HepG2 (cell line): Measurements from ENCODE around the gene CASKIN1. TPM values are rescaled to one million over a fixed set of nuclear protein-coding genes. Genes with fewer than 3 reads are reported as not detected.
A peak's percentile ranks its signal among the peaks of the same experiment; 100 is the strongest.

Experiments
- ATAC-seq: fragments of 200-7000 bp; cut with Tn5 transposase; 3 replicates; pipeline ENCODE4 v1.9.1; 2020; ENCODE audit warnings: mild to moderate bottlenecking, moderate library complexity
- BruUV-seq: library from RNA; stranded (reverse); fragments of 400-500 nt; replicated peaks from 2 replicates; lab custom pipeline; 2021; lab: Mats Ljungman, UMichigan
- CTCF ChIA-PET: fragments of 300-600 bp; formaldehyde crosslinking; extraction: SDS; loops from one replicate; lab custom pipeline; 2021; ENCODE audit warnings: low total read pairs, inconsistent platforms, low intra/inter-chr PET ratio; lab: Yijun Ruan, JAX
- POLR2A ChIA-PET: fragments of 350-600 bp; sonication (Branson Sonifier 250); formaldehyde crosslinking; loops from one replicate; lab custom pipeline; 2020; ENCODE audit warnings: antibody characterized with exemption, inconsistent platforms; lab: Yijun Ruan, JAX
- DNase-seq: peaks from one replicate; pipeline ENCODE4 v3.0.0-alpha.2; 2015; ENCODE audit warnings: low spot score
- FAIRE-seq: peaks from 3 replicates; lab custom pipeline; 2011; peaks lifted over from hg19 to GRCh38; lab: Jason Lieb, UNC
- H2AFZ ChIP-seq: one replicate; pipeline ENCODE4 v1.6.1; 2011; ENCODE audit warnings: low read length, inconsistent platforms
- H3K27ac ChIP-seq: fragments of 300-600 bp; 3 replicates; pipeline ENCODE4 v1.8.0; 2011; ENCODE audit warnings: mixed run types, mild to moderate bottlenecking, mixed read lengths, low read length, inconsistent platforms; ENCODE audit not compliant: insufficient read depth; ENCODE audit errors: extremely low read length
- H3K27me3 ChIP-seq, 2 experiments: fragments of 200-600 bp in 1 of 2; 2 replicates in 1 of 2; 3 replicates in 1 of 2; pipeline versions ENCODE4 v1.6.0 to v1.8.0; 2011; ENCODE audit warnings: low read length in 2 of 2, mild to moderate bottlenecking in 2 of 2, moderate library complexity in 2 of 2, inconsistent platforms in 1 of 2; ENCODE audit not compliant: insufficient read depth in 2 of 2, control insufficient read depth in 1 of 2
- H3K36me3 ChIP-seq, 2 experiments: fragments of 200-600 bp in 1 of 2; replicated peaks in 1 of 2; 2 replicates in 1 of 2; 3 replicates in 1 of 2; pipeline versions ENCODE4 v1.5.1 to v1.8.0; 2011; ENCODE audit warnings: low read length in 2 of 2, inconsistent platforms in 1 of 2; ENCODE audit not compliant: insufficient read depth in 2 of 2, control insufficient read depth in 1 of 2
- H3K4me1 ChIP-seq: 2 replicates; pipeline ENCODE4 v1.5.1; 2012; ENCODE audit warnings: low read length, inconsistent platforms; ENCODE audit not compliant: insufficient read depth
- H3K4me2 ChIP-seq: 2 replicates; pipeline ENCODE4 v1.6.0; 2011; ENCODE audit warnings: low read depth, low read length, inconsistent platforms
- H3K4me3 ChIP-seq, 3 experiments: fragments of 200-600 bp in 1 of 3; sonication (generic), shearing (Covaris generic) in 1 of 3; replicated peaks in 1 of 3; 2 replicates each; pipeline ENCODE4 v1.5.1; 2011 to 2016; ENCODE audit warnings: low read length in 3 of 3, inconsistent platforms in 2 of 3, low read depth in 2 of 3, mild to moderate bottlenecking in 2 of 3, control low read depth in 1 of 3, mixed read lengths in 1 of 3; ENCODE audit not compliant: insufficient read depth in 1 of 3
- H3K79me2 ChIP-seq: one replicate; pipeline ENCODE4 v1.6.1; 2011; ENCODE audit warnings: low read length, inconsistent platforms; ENCODE audit not compliant: insufficient read depth
- H3K9ac ChIP-seq: 2 replicates; pipeline ENCODE4 v1.6.0; 2011; ENCODE audit warnings: mild to moderate bottlenecking, low read depth, low read length, inconsistent platforms; ENCODE audit not compliant: insufficient read depth
- H3K9me3 ChIP-seq: 2 replicates; pipeline ENCODE4 v1.5.1; 2012; ENCODE audit warnings: mild to moderate bottlenecking, low read length
- H4K20me1 ChIP-seq: 2 replicates; pipeline ENCODE4 v1.6.0; 2011; ENCODE audit warnings: inconsistent platforms, mild to moderate bottlenecking, low read length, moderate library complexity; ENCODE audit not compliant: insufficient read depth
- ATF1 ChIP-seq: IDR thresholded peaks from 2 replicates; pipeline ENCODE4 v1.6.1; 2016; ENCODE audit warnings: mild to moderate bottlenecking, control low read depth
- BRCA1 ChIP-seq: sonication (generic); formaldehyde crosslinking; IDR thresholded peaks from 2 replicates; pipeline ENCODE4 v1.4.0; 2020; ENCODE audit warnings: missing genetic modification reagents
- FOXC1 ChIP-seq: sonication (generic); formaldehyde crosslinking; IDR thresholded peaks from 2 replicates; pipeline ENCODE4 v1.8.0; 2022; ENCODE audit warnings: mild to moderate bottlenecking, missing genetic modification reagents, borderline replicate concordance
- JARID2 ChIP-seq: sonication (generic); formaldehyde crosslinking; IDR thresholded peaks from 2 replicates; pipeline ENCODE4 v1.8.1; 2023; ENCODE audit warnings: missing genetic modification reagents, inconsistent platforms; ENCODE audit not compliant: insufficient replicate concordance
- PBX3 ChIP-seq: sonication (generic); formaldehyde crosslinking; IDR thresholded peaks from 2 replicates; pipeline ENCODE4 v1.8.1; 2023; ENCODE audit warnings: missing genetic modification reagents, inconsistent platforms, borderline replicate concordance
- ZFP36 ChIP-seq: fragments of 150-350 bp; IDR thresholded peaks from 2 replicates; pipeline ENCODE4 v1.6.1; 2018; ENCODE audit warnings: borderline replicate concordance, low read length, low read depth; ENCODE audit not compliant: partially characterized antibody
- ZNF234 ChIP-seq: sonication (generic); formaldehyde crosslinking; conservative IDR thresholded peaks from 2 replicates; pipeline ENCODE4 v1.5.1; 2020; ENCODE audit warnings: mild to moderate bottlenecking, missing genetic modification reagents
- ZNF503 ChIP-seq: sonication (generic); formaldehyde crosslinking; IDR thresholded peaks from 2 replicates; pipeline ENCODE4 v1.4.0; 2020; ENCODE audit warnings: missing genetic modification reagents
- ZNF646 ChIP-seq: sonication (generic); formaldehyde crosslinking; IDR thresholded peaks from 2 replicates; pipeline ENCODE4 v1.9.0; 2021; ENCODE audit warnings: mild to moderate bottlenecking, missing genetic modification reagents
- ZNF75D ChIP-seq: sonication (generic); formaldehyde crosslinking; IDR thresholded peaks from 2 replicates; pipeline ENCODE4 v1.8.1; 2023; ENCODE audit warnings: missing genetic modification reagents, mild to moderate bottlenecking, borderline replicate concordance
- ZNF782 ChIP-seq: sonication (generic); formaldehyde crosslinking; IDR thresholded peaks from 2 replicates; pipeline ENCODE4 v1.4.0; 2020; ENCODE audit warnings: missing genetic modification reagents, mild to moderate bottlenecking, borderline replicate concordance
- WGBS: methylation state at CpG from one replicate; pipeline ENCODE4 v1.1.6; 2017; ENCODE audit warnings: low lambda C conversion rate; 5-methylcytosine and 5-hydroxymethylcytosine counted together
- in situ Hi-C: cut with HindIII; loops from 2 replicates; pipeline ENCODE4 v1.10.0; 2017; ENCODE audit warnings: low pct_unique_long_range_greater_than_20kb; ENCODE audit not compliant: extremely low pct_ligation_motif_present
- intact Hi-C: fragments of 100-400 bp; cut with micrococcal nuclease; formaldehyde crosslinking; loops from one replicate; pipeline ENCODE4 v1.10.0; 2022; ENCODE audit not compliant: unreplicated experiment
- polyA plus RNA-seq, 8 experiments: library from polyadenylated mRNA; depleted of rRNA in 3 of 8; stranded (reverse) in 7 of 8; unstranded in 1 of 8; fragments of >200 nt; fragmentation: Illumina TruSeq in 4 of 8; extraction: Trizol in 4 of 8; gene quantifications; 2 replicates each; pipeline versions ENCODE4 v1.2.1 to v1.2.3, GENCODE V29; 2011 to 2016; ENCODE audit warnings: low read depth in 4 of 8, missing spikeins in 1 of 8, mixed read lengths in 1 of 8; ENCODE audit not compliant: insufficient read depth in 1 of 8
- total RNA-seq, 5 experiments: library from RNA; depleted of rRNA; stranded (reverse); fragments of >200 nt; fragmentation: Illumina TruSeq; extraction: Trizol; gene quantifications; 2 replicates each; pipeline ENCODE4 v1.2.3, GENCODE V29; 2016; ENCODE audit warnings: low read depth in 1 of 5

Gene CASKIN1
- total and polyA plus RNA-seq, 2 of the 13 experiments (the other 11 are each of a cell fraction or from before 2014, with no cell fraction given): 1.2 to 2.2 TPM

DNA sequence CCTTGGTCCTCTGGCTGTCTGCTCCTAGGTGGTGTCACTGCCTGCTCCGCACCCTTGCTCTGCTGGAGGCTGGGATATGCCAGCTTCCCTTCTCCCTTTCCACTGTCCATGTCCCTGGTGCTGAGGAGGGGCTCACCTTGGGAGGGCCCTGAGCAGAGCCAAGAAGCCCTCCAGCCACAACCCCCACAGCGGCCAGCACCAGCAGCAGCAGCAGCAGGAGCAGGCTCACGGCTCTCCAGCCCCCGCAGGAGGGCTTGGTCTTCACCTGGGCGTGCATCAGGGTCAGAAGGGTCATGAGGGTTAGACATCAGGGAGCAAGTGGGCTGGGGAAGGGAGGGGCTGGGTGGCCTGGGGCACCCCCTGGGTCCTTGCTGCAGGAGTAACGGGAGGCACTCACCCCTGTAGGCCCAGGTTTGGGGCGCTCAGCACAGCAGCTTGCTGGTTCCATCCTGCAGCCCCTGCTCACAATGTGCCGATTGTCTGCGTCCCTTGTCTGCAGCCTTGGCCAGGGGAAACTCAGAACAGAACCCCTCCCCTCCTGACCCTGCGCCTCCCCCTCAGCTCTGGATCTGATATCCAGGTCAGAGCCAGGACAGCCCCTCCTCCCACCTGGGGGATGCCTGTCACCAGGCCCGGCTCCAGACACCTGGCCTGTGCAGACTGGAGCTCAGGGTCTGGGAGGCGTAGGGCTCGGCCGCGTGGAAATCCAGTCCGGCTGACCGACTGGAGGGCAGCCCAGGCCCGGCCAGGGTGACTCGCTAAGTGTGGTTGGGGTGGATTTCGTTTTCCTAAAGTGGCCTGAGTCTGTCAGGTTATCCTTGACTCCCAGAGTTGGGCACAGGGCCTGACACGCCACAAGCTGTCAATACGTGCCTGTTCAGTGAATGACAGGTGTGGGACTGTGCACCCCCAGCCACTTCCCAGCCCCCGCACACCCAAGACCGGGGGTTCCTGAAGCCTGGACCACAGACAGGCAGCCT lies 14.3 kb upstream of the CASKIN1 start, which contains the start of gene BRICD5:
BRICD5 (minus strand) TSS at position 478 of the 980 bp plus-strand sequence; CDS start at position 448, 30 bp downstream.
- DNase-seq (peak; percentile 76), FAIRE-seq (peak; percentile 63), ATAC-seq (peak; percentile 32)
- CTCF ChIA-PET: no interaction called here
- H4K20me1 ChIP-seq: 0 out of 2 replicates have a peak, but pooled peaks cover 3% of the 10 kb centered on the region
- peak within 1 kb of the TSS; percentile 63 for H3K4me2 ChIP-seq
- intact Hi-C loops (no loop called here), in situ Hi-C loops (no loop called here)
- no peaks in the 10 kb centered on the region; a peak in 1 of 5 replicates for H3K27me3 ChIP-seq
- H3K9me3 ChIP-seq: no peaks in the 10 kb centered on the region
- POLR2A ChIA-PET: interaction anchor here (1.3 to 1.4 kb wide), 3 partner anchors 16 to 56 kb away, joined by 3 to 6 read pairs (median 5); partner anchors contain the start of genes ECI1 and TRAF7
- peaks cover 4 to 20% of the 10 kb centered on the region in 2 experiments; a peak in 4 of 5 replicates for H3K36me3 ChIP-seq
- no peak within 1 kb of the TSS for H2AFZ ChIP-seq
- BruUV-seq: no TSS peak
- peak within 1 kb of the TSS; percentile 59 for H3K27ac ChIP-seq
- peak within 1 kb of the TSS; percentile 8; the same call in 1 of the 2 replicates for H3K9ac ChIP-seq
- H3K4me3 ChIP-seq: peak within 1 kb of the TSS in 1 of 3 experiments; percentile 30; a peak in 1 of 6 replicates
- H3K79me2 ChIP-seq: peaks cover 28% of the 10 kb centered on the region
- 75% methylated on average over 3 of the region's 24 CpGs for WGBS
- H3K4me1 ChIP-seq: peaks cover 52% of the 10 kb centered on the region
- TF ChIP-seq ZNF503 (CRISPR knock-in tag): no peak
- no peak for TF ChIP-seq JARID2 (CRISPR knock-in tag)
- TF ChIP-seq FOXC1 (CRISPR knock-in tag): no peak
- no peak for TF ChIP-seq ZNF234 (CRISPR knock-in tag)
- no peak for TF ChIP-seq ZNF782 (CRISPR knock-in tag)
- no peak for TF ChIP-seq PBX3 (CRISPR knock-in tag)
- no peak for TF ChIP-seq ZNF75D (CRISPR knock-in tag)
- no peak for TF ChIP-seq ZNF646 (CRISPR knock-in tag)
- TF ChIP-seq ATF1 (CRISPR knock-in tag): no peak
- no peak for TF ChIP-seq ZFP36
- TF ChIP-seq BRCA1 (CRISPR knock-in tag): no peak
